DOHH2 (cell line): ENCODE results near the gene SMYD2.

Experiments used
- CTCF ChIP-seq: fragments of 200-600 bp; sonication (generic); IDR thresholded peaks from one replicate; pipeline ENCODE4 v1.5.1; 2014; ENCODE audit warnings: antibody characterized with exemption, mild to moderate bottlenecking, low read depth, low read length; ENCODE audit not compliant: poor library complexity, severe bottlenecking
- EZH2phosphoT487 ChIP-seq: fragments of 200-600 bp; sonication (generic); IDR thresholded peaks from 2 replicates; pipeline ENCODE4 v1.6.1; 2017; ENCODE audit warnings: borderline replicate concordance, mild to moderate bottlenecking, antibody characterized with exemption, low read length, moderate library complexity, mixed read lengths

GRCh38 chr1:214310777-214311690, 30.1 kb downstream of the SMYD2 start:
- no peak for TF ChIP-seq CTCF
- TF ChIP-seq EZH2phosphoT487: no peak
